ENCODE data around the gene UBR4.

DNA sequence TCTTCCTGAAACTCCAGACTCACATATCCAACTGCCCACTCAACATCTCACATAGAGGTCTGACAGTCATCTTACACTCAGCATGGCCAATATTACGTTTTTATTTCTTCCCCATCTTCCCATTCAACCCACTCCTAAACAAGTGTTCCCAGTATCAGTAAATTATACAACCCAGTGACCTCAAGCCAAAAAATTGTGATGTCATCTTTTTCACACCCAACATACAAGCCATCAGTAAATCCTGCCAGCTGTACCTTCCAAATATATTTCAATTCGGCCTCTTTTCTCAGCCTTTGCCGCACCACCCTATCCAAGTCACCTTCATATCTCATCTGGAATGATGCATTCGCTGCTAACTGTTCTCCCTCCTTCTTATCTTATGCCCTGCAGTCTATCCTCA is 19.6 kb downstream of the UBR4 start:
- no peak for TF ChIP-seq TAF1 (IDR thresholded peaks at IDR 0.05; ENCODE audit: low read depth)
- TF ChIP-seq CTCF (IDR thresholded peaks at IDR 0.05; ENCODE audit: poor library complexity, severe bottlenecking): no peak
- TF ChIP-seq RAD21 (conservative IDR thresholded peaks at IDR 0.05): no peak
- TF ChIP-seq, protein P1, sequence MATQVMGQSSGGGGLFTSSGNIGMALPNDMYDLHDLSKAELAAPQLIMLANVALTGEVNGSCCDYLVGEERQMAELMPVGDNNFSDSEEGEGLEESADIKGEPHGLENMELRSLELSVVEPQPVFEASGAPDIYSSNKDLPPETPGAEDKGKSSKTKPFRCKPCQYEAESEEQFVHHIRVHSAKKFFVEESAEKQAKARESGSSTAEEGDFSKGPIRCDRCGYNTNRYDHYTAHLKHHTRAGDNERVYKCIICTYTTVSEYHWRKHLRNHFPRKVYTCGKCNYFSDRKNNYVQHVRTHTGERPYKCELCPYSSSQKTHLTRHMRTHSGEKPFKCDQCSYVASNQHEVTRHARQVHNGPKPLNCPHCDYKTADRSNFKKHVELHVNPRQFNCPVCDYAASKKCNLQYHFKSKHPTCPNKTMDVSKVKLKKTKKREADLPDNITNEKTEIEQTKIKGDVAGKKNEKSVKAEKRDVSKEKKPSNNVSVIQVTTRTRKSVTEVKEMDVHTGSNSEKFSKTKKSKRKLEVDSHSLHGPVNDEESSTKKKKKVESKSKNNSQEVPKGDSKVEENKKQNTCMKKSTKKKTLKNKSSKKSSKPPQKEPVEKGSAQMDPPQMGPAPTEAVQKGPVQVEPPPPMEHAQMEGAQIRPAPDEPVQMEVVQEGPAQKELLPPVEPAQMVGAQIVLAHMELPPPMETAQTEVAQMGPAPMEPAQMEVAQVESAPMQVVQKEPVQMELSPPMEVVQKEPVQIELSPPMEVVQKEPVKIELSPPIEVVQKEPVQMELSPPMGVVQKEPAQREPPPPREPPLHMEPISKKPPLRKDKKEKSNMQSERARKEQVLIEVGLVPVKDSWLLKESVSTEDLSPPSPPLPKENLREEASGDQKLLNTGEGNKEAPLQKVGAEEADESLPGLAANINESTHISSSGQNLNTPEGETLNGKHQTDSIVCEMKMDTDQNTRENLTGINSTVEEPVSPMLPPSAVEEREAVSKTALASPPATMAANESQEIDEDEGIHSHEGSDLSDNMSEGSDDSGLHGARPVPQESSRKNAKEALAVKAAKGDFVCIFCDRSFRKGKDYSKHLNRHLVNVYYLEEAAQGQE (IDR thresholded peaks at IDR 0.05; ENCODE audit: borderline replicate concordance): no peak
- no peak for TF ChIP-seq EZH2 (IDR thresholded peaks at IDR 0.05; ENCODE audit: borderline replicate concordance, insufficient read depth, low read length, poor library complexity, severe bottlenecking)
